ENCODE data around the gene ST14. TPM values are rescaled to one million over a fixed set of nuclear protein-coding genes. Genes with fewer than 3 reads are reported as not detected.

The ST14 gene
- total RNA-seq, 2 donors from 2014 or later, result 4.9 to 6.9 TPM

GRCh38 chr11:130216591-130217132 is 57.1 kb downstream of the ST14 start:
- no peak for TF ChIP-seq CTCF (IDR thresholded peaks at IDR 0.05)

GRCh38 chr11:130217133-130218031 is 57.8 kb downstream of the ST14 start:
- Histone ChIP-seq H3K27ac (no peak overlapping the region), H3K27me3 (replicated peaks; ENCODE audit: insufficient read depth) (no peaks in the 10 kb centered on the region), H3K4me1 (ENCODE audit: control insufficient read depth in 1 of 2, low read depth in 2 of 2) (no peaks in the 10 kb centered on the region), H3K9me3 (no peaks in the 10 kb centered on the region), H3K36me3 (no peaks in the 10 kb centered on the region), H3K4me3 (no peak overlapping the region)
- no peak for TF ChIP-seq CTCF (IDR thresholded peaks at IDR 0.05)
- no peak for DNase-seq (ENCODE audit: low spot score)
- ATAC-seq (ENCODE audit: insufficient number of reproducible peaks, low FRiP score, low read depth), result no peak

More at GRCh38 chr11:130216591-130217132, 57.1 kb downstream of the ST14 start:
- Histone ChIP-seq H3K36me3 (no peaks in the 10 kb centered on the region), H3K4me3 (no peak overlapping the region), H3K4me1 (ENCODE audit: control insufficient read depth in 1 of 2, low read depth in 2 of 2) (no peaks in the 10 kb centered on the region), H3K27me3 (replicated peaks; ENCODE audit: insufficient read depth) (no peaks in the 10 kb centered on the region), H3K9me3 (no peaks in the 10 kb centered on the region), H3K27ac (no peak overlapping the region)
- ATAC-seq (ENCODE audit: insufficient number of reproducible peaks, low FRiP score, low read depth), result no peak
- DNase-seq (ENCODE audit: low spot score), result no peak

- no peaks in the 10 kb centered on the region for H3K4me1 ChIP-seq (ENCODE audit: control insufficient read depth in 1 of 2, low read depth in 2 of 2)
Measured at GRCh38 chr11:130218501-130219070, 59.0 kb downstream of the ST14 start.

GRCh38 chr11:130219148-130219547 is 59.6 kb downstream of the ST14 start:
- no peak overlapping the region for H3K27ac ChIP-seq
- no peak overlapping the region for H3K4me3 ChIP-seq
- no peaks in the 10 kb centered on the region for H3K36me3 ChIP-seq
- DNase-seq (ENCODE audit: low spot score) (no peak), ATAC-seq (ENCODE audit: insufficient number of reproducible peaks, low FRiP score, low read depth) (no peak)
- no peaks in the 10 kb centered on the region for H3K27me3 ChIP-seq (replicated peaks; ENCODE audit: insufficient read depth)
- H3K4me1 ChIP-seq (ENCODE audit: control insufficient read depth in 1 of 2, low read depth in 2 of 2), result no peaks in the 10 kb centered on the region
- no peaks in the 10 kb centered on the region for H3K9me3 ChIP-seq
- no peak for TF ChIP-seq CTCF (IDR thresholded peaks at IDR 0.05)

More at GRCh38 chr11:130218501-130219070, 59.0 kb downstream of the ST14 start:
- Histone ChIP-seq H3K36me3 (no peaks in the 10 kb centered on the region), H3K27me3 (replicated peaks; ENCODE audit: insufficient read depth) (no peaks in the 10 kb centered on the region), H3K9me3 (no peaks in the 10 kb centered on the region), H3K27ac (no peak overlapping the region), H3K4me3 (no peak overlapping the region)
- no peak for ATAC-seq (ENCODE audit: insufficient number of reproducible peaks, low FRiP score, low read depth)
- TF ChIP-seq CTCF (IDR thresholded peaks at IDR 0.05), result no peak
- no peak for DNase-seq (ENCODE audit: low spot score)

- Histone ChIP-seq H3K4me3 (no peak overlapping the region), H3K4me1 (ENCODE audit: control insufficient read depth in 1 of 2, low read depth in 2 of 2) (no peaks in the 10 kb centered on the region), H3K9me3 (no peaks in the 10 kb centered on the region), H3K36me3 (no peaks in the 10 kb centered on the region), H3K27ac (no peak overlapping the region), H3K27me3 (replicated peaks; ENCODE audit: insufficient read depth) (no peaks in the 10 kb centered on the region)
- no peak for TF ChIP-seq CTCF (IDR thresholded peaks at IDR 0.05)
- no peak for ATAC-seq (ENCODE audit: insufficient number of reproducible peaks, low FRiP score, low read depth)
- no peak for DNase-seq (ENCODE audit: low spot score)
Measured at GRCh38 chr11:130220311-130221035, 60.9 kb downstream of the ST14 start.
